IgD-negative memory B cell (primary cell): ENCODE data around the gene AACS. TPM values are rescaled to one million over a fixed set of nuclear protein-coding genes. Genes with fewer than 3 reads are reported as not detected.

Experiments used
- polyA plus RNA-seq: library from polyadenylated mRNA; unstranded; fragments of 300-500 nt; fragmentation: Illumina TruSeq; gene quantifications from one replicate; pipeline ENCODE4 v1.2.3, GENCODE V29; 2021

AACS gene
- polyA plus RNA-seq, 1 donor from 2014 or later, result 4.2 TPM

Other genes with a start within 250 kb of the AACS start
- 23.9 TPM for gene SCARB1, start 201.6 kb upstream of the AACS start, polyA plus RNA-seq
- 1,893 TPM for gene UBC, start 150.8 kb upstream of the AACS start, polyA plus RNA-seq
- gene DHX37, start 76.3 kb upstream of the AACS start, polyA plus RNA-seq, result 5.7 TPM
- 5.9 TPM for gene BRI3BP, start 71.8 kb upstream of the AACS start, polyA plus RNA-seq
- not detected for gene TMEM132B, start 121.0 kb downstream of the AACS start, polyA plus RNA-seq